ENCODE measurements around the gene PHF23. TPM values are rescaled to one million over a fixed set of nuclear protein-coding genes. Genes with fewer than 3 reads are reported as not detected.

The PHF23 gene
- total RNA-seq, 1 experiment from 2014 or later = 45.8 TPM

GRCh38 chr17:7234083-7234951 is 4.9 kb downstream of the PHF23 start, which contains the start of gene DVL2 (continued):
- TF ChIP-seq ARID4B (CRISPR knock-in tag; IDR thresholded peaks at IDR 0.05; ENCODE audit: borderline replicate concordance) (no peak; the same call in 1 of the 2 replicates), ZNF512 (CRISPR knock-in tag; IDR thresholded peaks at IDR 0.05; ENCODE audit: borderline replicate concordance) (no peak), FOXJ3 (CRISPR knock-in tag; IDR thresholded peaks at IDR 0.05; ENCODE audit: borderline replicate concordance) (no peak), SP1 (CRISPR knock-in tag; conservative IDR thresholded peaks at IDR 0.05) (peak; percentile 97), PRDM15 (CRISPR knock-in tag; IDR thresholded peaks at IDR 0.05) (no peak), GRHL2 (CRISPR knock-in tag; IDR thresholded peaks at IDR 0.05; ENCODE audit: insufficient replicate concordance, severe bottlenecking) (no peak), E2F4 (CRISPR knock-in tag; IDR thresholded peaks at IDR 0.05; ENCODE audit: borderline replicate concordance, low read depth) (peak; percentile 56; the same call in 1 of the 2 replicates), MAX (CRISPR knock-in tag; IDR thresholded peaks at IDR 0.05) (peak; percentile 73), ATF6 (CRISPR knock-in tag; IDR thresholded peaks at IDR 0.05) (no peak), TCF7 (CRISPR knock-in tag; IDR thresholded peaks at IDR 0.05; ENCODE audit: low read depth) (no peak), ATF3 (CRISPR knock-in tag; conservative IDR thresholded peaks at IDR 0.05) (no peak), HMGXB4 (CRISPR knock-in tag; IDR thresholded peaks at IDR 0.05) (peak; percentile 66), CREM (CRISPR knock-in tag; IDR thresholded peaks at IDR 0.05) (peak; percentile 83), CREB1 (CRISPR knock-in tag; IDR thresholded peaks at IDR 0.05) (peak; percentile 94), ATF2 (CRISPR knock-in tag; IDR thresholded peaks at IDR 0.05; ENCODE audit: borderline replicate concordance, low read depth) (no peak), NFATC4 (CRISPR knock-in tag; IDR thresholded peaks at IDR 0.05) (peak; percentile 93), NR3C1 (CRISPR knock-in tag; conservative IDR thresholded peaks at IDR 0.05; ENCODE audit: low read depth) (0 out of 2 replicates have a peak, but pooled peaks have one; percentile 44), ZNF138 (CRISPR knock-in tag; conservative IDR thresholded peaks at IDR 0.05) (peak; percentile 78)
